Neural cell (in vitro differentiated cells): Measurements from ENCODE around the gene NELL1.

Source experiments
- EP300 ChIP-seq: fragments of 450-650 bp; conservative IDR thresholded peaks from 2 replicates; pipeline ENCODE4 v1.6.1; 2014; ENCODE audit warnings: antibody characterized with exemption, mild to moderate bottlenecking, moderate library complexity; ENCODE audit not compliant: poor library complexity, severe bottlenecking
- EZH2 ChIP-seq: fragments of 200-600, 300-800 bp; shearing (Covaris generic), sonication (generic); IDR thresholded peaks from 2 replicates; pipeline ENCODE4 v1.6.1; 2014; ENCODE audit warnings: antibody characterized with exemption, low read length, borderline replicate concordance, mild to moderate bottlenecking; ENCODE audit not compliant: insufficient read depth, poor library complexity, severe bottlenecking
- MXI1 ChIP-seq: fragments of 450-650 bp; conservative IDR thresholded peaks from 2 replicates; pipeline ENCODE4 v1.6.1; 2014; ENCODE audit warnings: antibody characterized with exemption, mild to moderate bottlenecking; ENCODE audit not compliant: poor library complexity, severe bottlenecking
- POLR2AphosphoS5 ChIP-seq: IDR thresholded peaks from 2 replicates; pipeline ENCODE4 v1.6.1; 2012
- RAD21 ChIP-seq: fragments of 450-650 bp; conservative IDR thresholded peaks from 2 replicates; pipeline ENCODE4 v1.6.1; 2014; ENCODE audit warnings: antibody characterized with exemption, mild to moderate bottlenecking, moderate library complexity
- SMC3 ChIP-seq: fragments of 450-650 bp; conservative IDR thresholded peaks from 2 replicates; pipeline ENCODE4 v1.6.1; 2014; ENCODE audit warnings: antibody characterized with exemption, mild to moderate bottlenecking, moderate library complexity; ENCODE audit not compliant: poor library complexity
- TAF1 ChIP-seq: IDR thresholded peaks from 2 replicates; pipeline ENCODE4 v1.6.1; 2012; ENCODE audit warnings: low read depth
- TF ChIP-seq, protein P1 (sequence below): fragments of 450-650 bp; IDR thresholded peaks from 2 replicates; pipeline ENCODE4 v1.5.1; 2014; ENCODE audit warnings: antibody characterized with exemption, mild to moderate bottlenecking, moderate library complexity; ENCODE audit not compliant: poor library complexity, severe bottlenecking
- TF ChIP-seq, protein P2 (sequence below): IDR thresholded peaks from 2 replicates; pipeline ENCODE4 v1.6.1; 2012; ENCODE audit warnings: borderline replicate concordance

DNA sequence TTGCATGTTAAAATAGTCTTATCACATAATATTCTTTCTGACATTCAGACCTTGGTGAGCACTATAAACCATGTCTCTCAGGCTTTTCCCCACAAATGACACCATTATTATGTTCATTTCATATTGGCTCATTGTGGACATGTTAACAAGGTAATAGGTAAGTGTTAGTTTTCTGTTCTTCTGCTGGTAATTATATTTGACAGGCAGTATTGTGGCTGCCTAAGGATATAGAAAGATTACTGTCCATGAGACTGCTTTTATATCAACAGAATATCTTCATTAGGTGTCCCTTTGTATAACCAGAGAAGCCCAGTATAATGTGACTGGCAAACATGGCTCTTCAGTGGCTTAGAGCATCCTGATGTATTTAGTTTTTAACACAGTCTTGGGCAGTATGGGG is 590.7 kb downstream of the NELL1 start:
- no peak for TF ChIP-seq RAD21
- TF ChIP-seq, protein P1, sequence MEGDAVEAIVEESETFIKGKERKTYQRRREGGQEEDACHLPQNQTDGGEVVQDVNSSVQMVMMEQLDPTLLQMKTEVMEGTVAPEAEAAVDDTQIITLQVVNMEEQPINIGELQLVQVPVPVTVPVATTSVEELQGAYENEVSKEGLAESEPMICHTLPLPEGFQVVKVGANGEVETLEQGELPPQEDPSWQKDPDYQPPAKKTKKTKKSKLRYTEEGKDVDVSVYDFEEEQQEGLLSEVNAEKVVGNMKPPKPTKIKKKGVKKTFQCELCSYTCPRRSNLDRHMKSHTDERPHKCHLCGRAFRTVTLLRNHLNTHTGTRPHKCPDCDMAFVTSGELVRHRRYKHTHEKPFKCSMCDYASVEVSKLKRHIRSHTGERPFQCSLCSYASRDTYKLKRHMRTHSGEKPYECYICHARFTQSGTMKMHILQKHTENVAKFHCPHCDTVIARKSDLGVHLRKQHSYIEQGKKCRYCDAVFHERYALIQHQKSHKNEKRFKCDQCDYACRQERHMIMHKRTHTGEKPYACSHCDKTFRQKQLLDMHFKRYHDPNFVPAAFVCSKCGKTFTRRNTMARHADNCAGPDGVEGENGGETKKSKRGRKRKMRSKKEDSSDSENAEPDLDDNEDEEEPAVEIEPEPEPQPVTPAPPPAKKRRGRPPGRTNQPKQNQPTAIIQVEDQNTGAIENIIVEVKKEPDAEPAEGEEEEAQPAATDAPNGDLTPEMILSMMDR: no peak
- TF ChIP-seq, protein P2, sequence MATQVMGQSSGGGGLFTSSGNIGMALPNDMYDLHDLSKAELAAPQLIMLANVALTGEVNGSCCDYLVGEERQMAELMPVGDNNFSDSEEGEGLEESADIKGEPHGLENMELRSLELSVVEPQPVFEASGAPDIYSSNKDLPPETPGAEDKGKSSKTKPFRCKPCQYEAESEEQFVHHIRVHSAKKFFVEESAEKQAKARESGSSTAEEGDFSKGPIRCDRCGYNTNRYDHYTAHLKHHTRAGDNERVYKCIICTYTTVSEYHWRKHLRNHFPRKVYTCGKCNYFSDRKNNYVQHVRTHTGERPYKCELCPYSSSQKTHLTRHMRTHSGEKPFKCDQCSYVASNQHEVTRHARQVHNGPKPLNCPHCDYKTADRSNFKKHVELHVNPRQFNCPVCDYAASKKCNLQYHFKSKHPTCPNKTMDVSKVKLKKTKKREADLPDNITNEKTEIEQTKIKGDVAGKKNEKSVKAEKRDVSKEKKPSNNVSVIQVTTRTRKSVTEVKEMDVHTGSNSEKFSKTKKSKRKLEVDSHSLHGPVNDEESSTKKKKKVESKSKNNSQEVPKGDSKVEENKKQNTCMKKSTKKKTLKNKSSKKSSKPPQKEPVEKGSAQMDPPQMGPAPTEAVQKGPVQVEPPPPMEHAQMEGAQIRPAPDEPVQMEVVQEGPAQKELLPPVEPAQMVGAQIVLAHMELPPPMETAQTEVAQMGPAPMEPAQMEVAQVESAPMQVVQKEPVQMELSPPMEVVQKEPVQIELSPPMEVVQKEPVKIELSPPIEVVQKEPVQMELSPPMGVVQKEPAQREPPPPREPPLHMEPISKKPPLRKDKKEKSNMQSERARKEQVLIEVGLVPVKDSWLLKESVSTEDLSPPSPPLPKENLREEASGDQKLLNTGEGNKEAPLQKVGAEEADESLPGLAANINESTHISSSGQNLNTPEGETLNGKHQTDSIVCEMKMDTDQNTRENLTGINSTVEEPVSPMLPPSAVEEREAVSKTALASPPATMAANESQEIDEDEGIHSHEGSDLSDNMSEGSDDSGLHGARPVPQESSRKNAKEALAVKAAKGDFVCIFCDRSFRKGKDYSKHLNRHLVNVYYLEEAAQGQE: no peak
- TF ChIP-seq TAF1: no peak
- peak; percentile 60 for TF ChIP-seq POLR2AphosphoS5
- TF ChIP-seq EZH2: no peak
- no peak for TF ChIP-seq MXI1
- TF ChIP-seq EP300: peak; percentile 69
- no peak for TF ChIP-seq SMC3
